Urothelium cell line (cell line): ENCODE results near the gene TECPR1.

ENCODE experiments used
- DNase-seq: peaks from one replicate; pipeline ENCODE4 v3.0.0; 2011; ENCODE audit warnings: low spot score, mixed read lengths
- FAIRE-seq: peaks from 2 replicates; lab custom pipeline; 2011; peaks lifted over from hg19 to GRCh38; lab: Jason Lieb, UNC

Gene TECPR1

DNA sequence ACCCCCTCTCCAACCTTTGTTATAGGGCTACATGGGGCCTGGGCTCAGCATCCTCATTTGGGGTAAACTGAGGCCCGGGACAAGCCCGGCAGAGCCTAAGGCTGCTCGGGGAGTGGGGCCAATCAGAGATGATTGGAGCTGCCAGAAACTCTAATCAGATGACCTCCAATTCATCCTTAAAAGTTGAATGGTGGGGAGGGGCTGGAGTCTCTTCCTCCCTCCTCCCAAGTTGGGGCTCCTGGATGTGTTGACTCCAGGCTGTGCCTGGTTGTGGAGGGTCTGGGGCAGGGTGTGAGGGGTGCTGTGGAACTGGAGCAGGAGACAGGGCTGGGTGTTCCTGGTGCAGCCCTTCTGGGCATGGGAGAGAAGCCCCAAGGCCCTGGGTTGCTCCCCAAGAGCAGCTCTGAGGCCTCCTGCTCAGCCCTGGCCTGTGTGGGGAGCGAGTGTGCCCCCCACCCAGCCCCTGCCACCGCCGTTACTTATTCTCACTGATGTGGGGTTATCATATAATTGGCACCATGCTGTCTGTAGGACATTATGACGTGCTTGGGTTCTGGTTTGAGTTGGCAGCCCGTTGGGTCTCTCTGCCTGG lies 38.6 kb downstream of the TECPR1 start:
- no peak for FAIRE-seq
- no peak for DNase-seq

DNA sequence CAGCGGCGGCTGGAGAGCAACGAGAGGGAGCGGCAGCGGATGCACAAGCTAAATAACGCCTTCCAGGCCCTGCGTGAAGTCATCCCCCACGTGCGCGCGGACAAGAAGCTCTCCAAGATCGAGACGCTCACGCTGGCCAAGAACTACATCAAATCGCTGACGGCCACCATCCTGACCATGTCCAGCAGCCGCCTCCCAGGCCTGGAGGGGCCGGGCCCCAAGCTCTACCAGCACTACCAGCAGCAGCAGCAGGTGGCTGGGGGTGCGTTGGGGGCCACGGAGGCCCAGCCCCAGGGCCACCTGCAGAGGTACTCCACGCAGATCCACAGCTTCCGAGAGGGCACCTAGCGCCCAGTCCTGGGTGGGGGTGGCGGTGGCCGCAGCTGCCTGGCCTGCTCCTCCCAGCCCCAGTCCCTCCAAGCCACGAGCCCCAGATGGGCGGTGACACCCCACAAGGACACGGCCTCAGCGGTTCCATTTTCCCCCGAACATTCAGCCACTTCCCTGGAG lies 39.4 kb downstream of the TECPR1 start:
- FAIRE-seq, result no peak
- no peak for DNase-seq

DNA sequence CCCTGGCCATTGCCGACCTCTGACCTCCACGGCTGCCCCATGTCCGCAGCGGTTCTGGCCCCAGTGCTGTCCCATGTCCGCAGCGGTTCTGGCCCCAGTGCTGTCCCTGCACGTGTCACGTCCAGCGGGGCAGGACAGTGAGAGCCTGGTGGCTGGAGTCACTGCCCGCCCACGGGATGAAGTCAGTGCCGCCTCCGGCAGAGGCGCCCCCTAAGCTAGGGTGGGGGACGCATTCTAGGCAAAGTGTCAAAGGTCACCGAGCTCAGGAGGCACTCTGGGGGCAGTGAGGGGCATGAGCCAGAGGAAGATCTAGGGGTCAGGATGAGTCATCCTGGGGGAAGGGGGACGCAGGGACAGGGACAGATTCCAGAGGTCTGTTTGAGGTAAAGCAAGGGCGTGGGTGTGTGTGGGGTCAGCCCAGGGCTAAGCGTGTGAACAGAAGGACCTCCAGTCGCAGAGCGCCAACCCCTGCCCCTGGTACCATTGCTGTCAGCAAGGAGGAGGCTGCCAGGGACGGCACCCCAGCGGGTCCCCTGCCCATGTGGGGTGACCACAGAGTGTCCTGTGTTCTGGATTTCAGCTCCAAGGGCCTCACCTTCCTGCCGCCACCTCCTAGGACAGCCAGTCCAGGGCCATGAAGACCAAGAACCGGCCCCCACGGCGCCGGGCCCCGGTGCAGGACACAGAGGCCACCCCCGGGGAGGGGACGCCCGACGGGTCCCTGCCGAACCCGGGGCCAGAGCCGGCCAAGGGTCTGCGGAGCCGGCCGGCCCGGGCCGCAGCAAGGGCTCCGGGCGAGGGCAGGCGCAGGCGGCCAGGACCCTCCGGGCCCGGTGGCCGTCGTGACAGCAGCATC lies 40.1 kb downstream of the TECPR1 start:
- no peak for DNase-seq

DNA sequence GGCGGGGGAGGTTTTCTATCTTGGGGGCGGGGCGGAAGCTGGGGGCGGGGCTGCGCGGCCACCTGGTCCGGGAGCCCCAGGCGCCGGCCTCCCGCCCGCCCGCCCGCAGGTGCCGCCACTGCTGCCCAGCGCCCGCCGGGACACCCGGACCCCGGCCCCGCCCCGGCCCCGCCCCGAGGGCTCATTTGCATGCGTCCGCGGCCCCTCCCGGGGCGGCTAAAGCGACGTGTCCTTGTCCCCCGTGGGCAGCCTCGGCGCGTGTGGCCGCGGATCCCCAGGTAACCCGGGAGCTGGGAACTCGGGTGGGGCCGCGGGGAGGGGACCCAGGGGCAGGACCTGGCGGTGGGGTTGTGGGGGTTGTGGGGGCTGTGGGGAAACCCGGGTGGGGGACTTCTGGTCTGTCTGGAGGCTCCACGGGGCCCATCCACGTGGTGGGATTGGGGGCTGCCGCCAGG lies 40.8 kb downstream of the TECPR1 start, which contains the start of gene BHLHA15:
Gene BHLHA15 (plus strand): TSS at position 219 of the 455 bp plus-strand sequence. CDS start 871 bp downstream, outside the sequence.
- peak; percentile 67 for DNase-seq
- FAIRE-seq, result no peak

More for the DNA sequence above, 40.1 kb downstream of the TECPR1 start:
- no peak for FAIRE-seq

DNA sequence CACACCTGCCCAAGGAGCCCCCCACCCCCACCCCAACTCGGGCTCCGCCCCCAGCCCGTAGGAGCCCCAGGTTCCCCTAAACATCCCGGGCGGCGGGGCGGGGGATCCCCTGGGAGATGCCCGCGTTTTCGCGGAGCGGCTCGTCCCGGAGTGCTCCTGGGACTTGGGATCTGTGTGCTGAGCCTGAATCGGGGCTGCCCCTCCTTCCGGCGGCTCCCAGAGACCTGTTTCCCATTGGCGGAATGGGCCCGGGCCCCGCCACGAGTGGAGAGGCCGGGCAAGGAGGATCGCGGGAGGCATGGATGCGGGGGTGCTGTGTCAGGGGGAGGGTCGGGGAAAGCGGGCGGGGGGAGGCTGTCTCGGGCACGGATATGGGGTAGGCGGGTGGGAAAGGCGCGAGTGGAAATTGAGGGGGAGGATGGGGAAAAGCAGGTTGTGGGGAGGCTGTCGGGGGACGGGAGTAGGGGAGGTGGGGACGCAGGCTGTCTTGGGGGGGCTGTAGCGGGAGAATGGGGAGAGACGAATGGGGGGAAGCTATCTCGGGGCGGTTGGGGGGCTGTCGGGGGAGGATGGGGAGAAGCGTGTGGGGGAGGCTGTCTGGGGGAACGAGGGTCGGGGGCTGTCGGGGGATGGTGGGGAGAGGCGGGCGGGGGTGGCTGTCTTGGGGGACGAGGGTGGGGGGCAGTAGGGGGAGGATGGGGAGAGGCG lies 41.4 kb downstream of the TECPR1 start:
- no peak for FAIRE-seq
- no peak for DNase-seq

DNA sequence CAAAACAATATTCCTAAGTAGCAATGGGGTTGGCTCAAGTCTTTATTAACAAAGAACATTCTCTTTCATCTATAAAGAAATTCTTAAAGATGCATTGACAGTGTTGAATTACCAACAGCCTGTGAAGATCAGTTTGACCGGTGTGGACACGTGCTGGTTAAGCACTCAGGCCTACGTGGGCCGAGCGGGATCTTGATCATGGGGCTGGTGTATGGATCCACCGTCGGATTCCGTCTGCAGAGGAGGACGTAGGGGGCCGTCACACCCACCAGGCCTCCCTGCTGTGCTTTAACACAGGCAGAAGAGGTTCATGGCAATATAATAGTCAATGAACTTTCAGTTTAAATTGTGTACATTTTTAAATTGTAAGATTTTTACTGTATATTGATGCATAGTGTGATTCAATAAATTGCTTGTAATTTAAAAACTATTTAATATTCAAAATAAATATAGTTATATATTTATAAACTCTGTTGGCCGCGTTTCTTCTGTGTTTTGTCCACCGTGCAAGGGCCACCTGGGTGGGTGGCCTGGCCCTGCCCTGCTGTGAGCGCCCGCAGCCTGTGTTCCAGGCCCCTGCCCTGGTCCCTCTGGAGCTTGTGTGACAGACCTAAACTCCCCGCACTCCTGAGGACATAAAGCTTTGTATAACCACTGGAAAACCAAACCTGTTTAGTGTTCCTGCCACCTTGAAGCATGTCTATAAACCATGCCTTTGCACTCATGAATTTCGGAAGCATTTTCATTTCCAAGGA lies 42.7 kb downstream of the TECPR1 start:
- FAIRE-seq (no peak), DNase-seq (no peak)

DNA sequence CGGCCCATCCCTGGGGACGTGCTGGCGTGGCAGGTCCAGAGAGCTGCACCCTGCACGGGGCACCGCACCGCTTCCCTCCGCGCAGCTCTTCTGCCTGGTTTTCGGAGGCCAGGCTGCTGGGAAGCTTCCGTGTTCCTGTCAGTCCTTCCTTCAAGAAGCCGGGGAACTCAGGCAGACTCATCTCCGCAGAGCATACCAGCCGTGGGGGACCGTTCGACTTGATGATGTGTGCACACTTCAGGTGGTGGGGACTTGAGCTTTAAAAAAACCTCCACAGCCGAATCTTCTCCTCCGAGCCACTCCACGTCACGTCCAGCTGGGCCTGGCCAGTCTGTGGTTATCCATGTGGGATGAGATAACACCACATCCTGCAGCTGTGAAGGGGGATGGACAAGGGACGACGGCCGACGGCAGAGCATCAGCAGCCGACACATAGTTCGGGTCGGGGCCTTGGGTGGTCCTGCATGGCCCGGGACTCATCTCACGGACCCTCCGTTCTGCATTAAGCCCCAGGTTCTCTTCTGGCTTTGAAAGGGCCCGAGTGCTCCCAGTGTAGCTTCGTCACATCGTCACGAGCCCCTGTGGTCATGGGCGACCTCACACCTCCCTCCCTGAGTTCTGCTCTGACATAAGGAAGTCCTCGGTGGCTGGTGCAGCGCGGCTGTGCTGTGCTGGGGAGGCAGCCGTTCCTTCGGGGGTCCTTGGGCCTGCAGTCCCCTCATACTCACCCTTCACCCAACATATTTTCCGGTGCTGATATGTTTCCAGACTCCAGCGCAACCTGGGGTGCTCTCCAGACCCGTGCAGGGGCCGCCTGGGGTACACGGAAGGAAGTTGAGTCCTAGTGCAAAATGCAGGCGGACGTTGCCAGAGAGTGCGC lies 45.3 kb downstream of the TECPR1 start:
- FAIRE-seq (peak; percentile 17), DNase-seq (no peak)

DNA sequence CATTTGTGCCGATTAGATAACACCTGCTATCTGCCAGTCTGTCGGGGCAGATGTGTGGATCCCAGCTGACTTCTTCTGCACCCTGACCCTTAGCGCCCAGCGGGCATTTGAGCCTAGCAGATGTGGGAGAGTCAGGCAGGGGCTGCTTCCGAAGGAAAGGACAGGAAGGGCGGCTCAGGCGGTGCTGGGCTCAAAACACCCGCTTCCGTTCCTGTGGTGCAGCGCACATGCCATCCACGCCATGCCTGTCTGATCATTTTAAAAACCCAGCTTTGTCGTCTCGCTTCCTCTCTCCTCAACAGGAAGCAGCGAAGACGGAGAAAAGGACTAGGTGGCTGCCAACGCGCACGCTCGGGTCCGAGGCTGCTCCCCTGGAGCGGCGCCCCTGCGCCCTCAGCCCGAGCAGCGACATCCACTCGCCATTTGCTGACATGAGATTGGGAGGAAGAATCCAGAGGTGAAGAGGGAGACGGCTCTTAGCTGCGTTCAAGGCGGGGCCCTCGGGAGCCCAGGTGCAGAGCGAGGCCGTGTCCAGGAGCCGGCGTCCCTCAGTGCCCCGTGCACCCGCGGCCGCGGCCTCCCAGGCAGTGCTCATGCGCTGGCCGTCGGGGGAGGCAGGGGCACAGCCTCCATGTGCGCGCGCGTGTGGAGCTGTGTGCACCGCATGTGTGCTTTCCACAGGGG lies 46.7 kb downstream of the TECPR1 start:
- no peak for FAIRE-seq
- no peak for DNase-seq

DNA sequence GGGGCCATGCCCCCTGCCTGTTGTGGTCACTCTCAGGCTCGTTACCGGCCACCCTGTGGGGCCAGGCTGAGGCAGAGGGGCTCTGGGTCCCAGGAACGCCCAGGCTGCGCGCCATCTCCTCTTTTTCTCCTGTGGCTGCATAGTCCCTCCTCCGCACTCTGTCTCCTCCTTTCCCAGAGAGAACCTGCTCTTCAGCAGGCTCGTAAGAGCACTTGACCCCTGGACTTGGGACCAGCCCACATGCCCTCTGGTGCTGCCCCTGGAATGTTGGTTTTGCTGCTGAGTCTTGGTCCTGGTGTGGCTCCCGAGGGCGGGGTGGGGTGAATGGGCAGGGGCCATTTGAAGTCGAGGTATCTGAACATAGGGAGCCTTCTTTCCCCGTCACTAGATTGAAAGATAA lies 47.4 kb downstream of the TECPR1 start:
- DNase-seq, result no peak
- no peak for FAIRE-seq

DNA sequence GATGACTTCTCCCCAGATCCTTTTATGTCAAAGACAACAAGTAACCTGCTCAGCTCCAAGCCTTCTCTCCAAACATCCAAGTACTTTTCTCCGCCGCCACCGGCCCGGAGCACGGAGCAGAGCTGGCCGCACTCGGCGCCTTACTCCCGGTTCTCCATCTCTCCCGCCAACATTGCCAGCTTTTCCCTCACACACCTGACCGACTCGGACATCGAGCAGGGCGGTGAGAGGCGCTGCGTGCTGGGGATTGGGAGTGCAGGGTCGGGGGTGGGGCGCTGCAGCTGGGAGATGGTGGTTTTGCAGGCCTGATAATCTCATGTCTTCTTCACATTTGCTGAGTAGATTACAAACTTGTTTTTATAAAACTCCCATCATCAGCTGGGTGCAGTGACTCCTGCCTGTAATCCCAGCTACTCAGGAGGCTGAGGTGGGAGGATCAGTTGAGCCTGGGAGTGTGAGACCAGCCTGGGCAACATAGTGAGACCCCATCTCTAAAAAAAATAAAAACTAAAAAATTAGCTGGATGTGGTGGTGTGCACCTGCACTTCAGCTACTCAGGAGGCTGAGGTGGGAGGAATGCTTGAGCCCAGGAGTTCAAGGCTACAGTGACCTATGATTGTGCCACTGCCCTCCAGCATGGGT lies 47.9 kb downstream of the TECPR1 start:
- FAIRE-seq (no peak), DNase-seq (no peak)

DNA sequence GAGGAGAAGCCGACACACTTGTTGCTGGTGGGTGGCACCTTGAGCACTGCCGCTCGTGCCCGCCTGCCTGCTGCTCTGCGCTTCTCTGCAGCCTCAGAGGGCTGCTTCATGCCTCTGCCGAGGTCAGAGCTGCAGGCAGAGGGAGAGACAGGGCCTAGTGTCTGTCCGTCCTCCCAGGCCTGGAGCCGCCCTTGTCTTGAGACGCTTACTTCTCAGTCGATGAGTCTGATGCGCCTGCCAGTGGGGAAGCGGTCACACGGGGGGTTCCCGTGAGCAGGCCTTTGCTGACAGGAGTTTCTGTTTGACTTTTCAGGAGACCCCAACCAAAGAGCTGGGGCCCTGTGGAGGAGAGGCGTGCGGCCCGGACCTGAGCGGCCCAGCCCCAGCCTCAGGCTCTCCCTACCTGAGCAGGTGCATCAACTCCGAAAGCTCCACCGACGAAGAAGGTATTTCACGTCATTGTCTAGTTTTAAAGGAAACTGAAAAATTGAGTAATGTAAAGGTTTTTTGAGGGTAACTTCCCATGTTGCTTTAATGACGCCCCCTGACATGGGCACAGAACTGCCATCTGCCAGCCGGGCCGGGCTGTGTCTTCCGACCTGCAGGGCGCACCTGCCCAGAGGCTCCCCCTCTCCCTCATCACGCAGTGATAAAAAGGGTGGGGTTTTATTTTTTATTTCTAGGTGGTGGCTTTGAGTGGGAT lies 48.6 kb downstream of the TECPR1 start:
- no peak for DNase-seq
- no peak for FAIRE-seq

DNA sequence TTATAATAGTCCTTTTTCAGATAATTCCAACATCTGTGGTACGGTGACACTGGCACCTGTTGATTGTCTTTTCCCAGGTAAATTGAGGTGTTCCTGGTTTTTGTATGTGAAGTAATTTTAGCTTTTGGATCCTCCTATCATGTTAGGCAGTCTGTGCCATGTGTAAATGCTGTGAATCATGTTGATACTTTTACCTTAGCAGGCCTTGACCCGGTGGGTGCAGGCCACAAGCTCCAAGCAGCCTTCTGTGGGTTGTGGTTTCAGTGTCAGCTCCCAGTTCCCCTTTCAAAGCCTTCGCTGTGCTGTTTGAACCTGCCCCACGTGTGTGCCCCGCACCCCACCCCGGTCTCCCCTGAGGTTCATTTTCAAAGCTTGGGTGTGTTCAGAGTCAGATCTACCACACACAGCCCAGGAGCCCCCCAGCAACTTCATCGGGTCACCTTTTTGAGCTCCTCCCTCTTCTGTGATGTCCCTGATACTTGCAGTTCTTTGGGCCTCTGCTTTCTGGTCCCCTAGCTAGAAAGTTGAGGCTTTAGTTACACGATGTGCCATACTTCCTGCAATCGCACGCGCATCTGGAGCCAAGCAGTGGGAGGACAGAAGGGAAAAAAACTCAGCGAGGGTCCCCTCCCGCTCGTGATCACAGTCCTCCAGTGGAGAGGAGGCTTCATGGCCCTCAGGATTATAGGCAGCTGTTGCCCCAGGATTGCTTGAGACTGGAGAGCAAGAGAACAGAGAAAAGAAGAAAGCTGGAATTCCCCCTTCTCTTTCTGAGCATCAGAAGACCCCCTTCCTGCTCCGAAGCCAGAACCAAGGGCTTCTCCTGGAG lies 49.5 kb downstream of the TECPR1 start:
- DNase-seq, result no peak
- no peak for FAIRE-seq

DNA sequence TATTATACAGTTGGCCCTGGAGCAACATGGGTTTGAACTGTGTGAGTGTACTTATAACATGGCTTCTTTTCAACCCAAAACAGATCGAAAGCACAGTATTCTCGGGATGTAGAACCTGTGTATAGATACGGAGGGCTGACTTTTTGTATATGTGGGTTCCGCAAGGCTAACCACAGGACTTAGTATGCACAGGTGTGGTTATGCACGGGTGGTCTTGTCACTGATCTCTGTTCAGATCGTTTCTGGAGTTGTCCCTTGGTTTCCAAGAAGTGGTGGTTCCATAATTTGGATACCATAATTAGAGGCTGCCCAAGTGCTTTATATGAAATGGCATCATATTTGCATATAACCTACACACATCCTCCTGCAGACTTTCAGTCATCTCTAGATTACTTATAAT lies 51.7 kb downstream of the TECPR1 start:
- FAIRE-seq (no peak), DNase-seq (no peak)

DNA sequence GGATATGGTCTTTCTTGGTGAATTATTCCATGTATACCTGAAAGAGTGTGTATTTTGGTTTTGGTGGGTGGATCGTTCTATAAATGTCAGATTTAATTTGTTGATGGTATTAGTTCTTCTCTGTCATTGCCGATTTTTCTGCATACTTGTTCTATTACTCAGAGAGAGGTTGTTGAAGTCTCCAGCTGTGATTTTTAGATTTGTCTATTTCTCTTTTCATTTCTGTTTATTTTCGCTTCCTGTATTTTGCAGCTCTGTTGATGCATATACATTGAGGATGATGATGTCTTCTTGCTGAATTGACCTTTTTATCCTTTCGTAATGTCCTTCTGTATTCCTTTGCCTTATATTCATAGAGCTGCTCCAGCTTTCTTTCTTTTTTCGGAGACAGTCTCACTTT lies 52.9 kb downstream of the TECPR1 start:
- DNase-seq (no peak), FAIRE-seq (no peak)

DNA sequence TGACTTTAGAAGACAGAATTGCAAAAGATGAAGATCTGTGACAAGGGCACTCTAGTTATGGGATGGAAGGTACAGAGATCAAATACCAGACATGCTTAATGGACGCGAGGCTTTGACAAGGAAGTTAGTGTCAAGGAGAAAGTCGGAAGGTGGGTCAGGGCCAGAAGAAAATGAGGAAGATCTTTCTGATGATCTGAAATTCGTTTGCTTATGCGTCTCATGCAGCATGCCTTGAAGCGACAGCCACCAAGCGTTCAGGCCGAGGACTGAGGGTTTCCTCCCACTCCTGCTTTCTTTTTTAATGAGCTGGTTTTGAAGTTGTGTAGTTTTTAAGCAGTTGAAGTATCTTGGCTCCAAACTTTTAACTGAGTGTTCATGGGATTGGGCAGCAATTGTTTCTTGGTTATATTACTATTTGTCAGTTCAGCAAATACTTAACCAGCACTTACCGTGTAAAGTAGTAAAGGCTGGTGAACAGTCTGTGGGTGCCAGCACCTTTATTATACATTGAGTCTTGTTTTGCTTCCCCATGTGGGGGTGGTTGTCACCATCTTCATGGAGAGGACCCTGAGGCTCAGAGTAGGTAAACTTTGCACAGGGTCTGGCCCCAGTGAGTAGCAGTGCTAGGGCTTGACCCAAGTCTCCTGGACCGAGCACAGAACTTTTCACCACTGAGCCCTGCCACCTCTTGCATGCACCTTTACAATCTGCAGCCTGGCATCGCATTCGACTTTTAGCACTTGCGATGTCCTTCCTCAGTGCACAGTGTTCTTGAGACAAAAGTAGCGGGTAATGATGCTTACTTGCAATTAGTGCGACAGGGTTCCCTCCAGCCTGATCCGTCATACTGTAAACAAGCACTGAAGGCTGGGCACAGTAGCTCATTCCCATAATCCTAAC lies 55.1 kb downstream of the TECPR1 start:
- no peak for DNase-seq
- FAIRE-seq, result peak; percentile 55
